HEK293T (cell line): ENCODE measurements around the gene TNFRSF25.

Experiments used
- CTCF ChIA-PET: fragments of 350-600 bp; formaldehyde crosslinking; extraction: SDS; loops from one replicate; lab custom pipeline; 2021; ENCODE audit warnings: antibody characterized with exemption, inconsistent platforms; lab: Yijun Ruan, JAX
- POLR2A ChIA-PET: fragments of 350-600 bp; formaldehyde crosslinking; extraction: SDS; loops from one replicate; lab custom pipeline; 2020; ENCODE audit warnings: antibody characterized with exemption, inconsistent platforms; lab: Yijun Ruan, JAX
- DNase-seq: peaks from one replicate; pipeline ENCODE4 v3.0.0; 2012; ENCODE audit warnings: mixed read lengths; ENCODE audit errors: extremely low spot score
- ARNT ChIP-seq: fragments of 450-650 bp; IDR thresholded peaks from 2 replicates; pipeline ENCODE4 v1.6.1; 2017; ENCODE audit warnings: mild to moderate bottlenecking
- BHLHE40 ChIP-seq: fragments of 450-650 bp; IDR thresholded peaks from 2 replicates; pipeline ENCODE4 v1.6.1; 2016; ENCODE audit warnings: mild to moderate bottlenecking, moderate library complexity, borderline replicate concordance
- CTBP1 ChIP-seq: fragments of 450-650 bp; IDR thresholded peaks from 2 replicates; pipeline ENCODE4 v1.6.1; 2016; ENCODE audit warnings: borderline replicate concordance
- ELF4 ChIP-seq: fragments of 450-650 bp; IDR thresholded peaks from 2 replicates; pipeline ENCODE4 v1.6.1; 2017; ENCODE audit warnings: antibody characterized with exemption
- FOXA1 ChIP-seq: fragments of 450-650 bp; IDR thresholded peaks from 2 replicates; pipeline ENCODE4 v1.6.1; 2016; ENCODE audit warnings: mild to moderate bottlenecking
- FOXK2 ChIP-seq: fragments of 450-650 bp; IDR thresholded peaks from 2 replicates; pipeline ENCODE4 v1.6.1; 2016; ENCODE audit warnings: mild to moderate bottlenecking
- FOXM1 ChIP-seq: fragments of 450-650 bp; IDR thresholded peaks from 2 replicates; pipeline ENCODE4 v1.6.1; 2017; ENCODE audit warnings: mild to moderate bottlenecking, borderline replicate concordance
- HDGF ChIP-seq: fragments of 450-650 bp; IDR thresholded peaks from 2 replicates; pipeline ENCODE4 v1.6.1; 2017; ENCODE audit warnings: antibody characterized with exemption, borderline replicate concordance
- L3MBTL2 ChIP-seq: fragments of 450-650 bp; conservative IDR thresholded peaks from 2 replicates; pipeline ENCODE4 v1.6.1; 2016; ENCODE audit warnings: mild to moderate bottlenecking
- LEF1 ChIP-seq: fragments of 450-650 bp; IDR thresholded peaks from 2 replicates; pipeline ENCODE4 v1.6.1; 2017; ENCODE audit warnings: mild to moderate bottlenecking, borderline replicate concordance
- NFRKB ChIP-seq: fragments of 450-650 bp; IDR thresholded peaks from 2 replicates; pipeline ENCODE4 v1.6.1; 2016; ENCODE audit warnings: mild to moderate bottlenecking, moderate library complexity
- PKNOX1 ChIP-seq: fragments of 450-650 bp; IDR thresholded peaks from 2 replicates; pipeline ENCODE4 v1.6.1; 2016
- SP1 ChIP-seq: fragments of 450-650 bp; IDR thresholded peaks from 2 replicates; pipeline ENCODE4 v1.6.1; 2017
- SUZ12 ChIP-seq: fragments of 450-650 bp; IDR thresholded peaks from 2 replicates; pipeline ENCODE4 v1.6.1; 2016; ENCODE audit warnings: mild to moderate bottlenecking
- TARDBP ChIP-seq: fragments of 450-650 bp; IDR thresholded peaks from 2 replicates; pipeline ENCODE4 v1.6.1; 2016
- ZNF384 ChIP-seq: fragments of 450-650 bp; IDR thresholded peaks from 2 replicates; pipeline ENCODE4 v1.6.1; 2016

TNFRSF25 gene

GRCh38 chr1:6488602-6489382 is 22.8 kb upstream of the TNFRSF25 start:
- no peak for DNase-seq
- POLR2A ChIA-PET: interaction anchor here (1.0 to 1.2 kb wide), 2 partner anchors 15 to 32 kb away, joined by 3 to 4 read pairs; no protein-coding TSS in a partner anchor
- CTCF ChIA-PET: interaction anchor here (0.6 to 2.2 kb wide), 5 partner anchors 11 to 84 kb away, joined by 3 to 9 read pairs (median 3); no protein-coding TSS in a partner anchor
- TF ChIP-seq ARNT: no peak
- TF ChIP-seq SP1: no peak
- no peak for TF ChIP-seq LEF1

- CTCF ChIA-PET: interaction anchor here (1.1 kb wide), 1 partner anchor 31 kb away, joined by 3 read pairs; no protein-coding TSS in a partner anchor
- no peak for DNase-seq
- POLR2A ChIA-PET: interaction anchor here (1.2 kb wide), 1 partner anchor 33 kb away, joined by 3 read pairs; no protein-coding TSS in a partner anchor
- TF ChIP-seq LEF1: no peak
- no peak for TF ChIP-seq SP1
These were observed 22.0 kb upstream of the TNFRSF25 start for GRCh38 chr1:6487804-6488484.

- DNase-seq: peak; percentile 86
- ChIA-PET POLR2A (no interaction called here), CTCF (interaction anchor here (0.6 to 1.4 kb wide), 5 partner anchors 10 to 126 kb away, joined by 3 to 5 read pairs (median 4); no protein-coding TSS in a partner anchor)
- TF ChIP-seq PKNOX1 (0 out of 2 replicates have a peak, but pooled peaks have one; percentile 4), FOXA1 (no peak)
These were observed 20.5 kb upstream of the TNFRSF25 start for GRCh38 chr1:6486433-6487011.

- TF ChIP-seq FOXM1 (no peak), SUZ12 (no peak), ZNF384 (no peak), CTBP1 (no peak), ELF4 (no peak), NFRKB (no peak), LEF1 (no peak), FOXA1 (no peak), BHLHE40 (no peak), SP1 (no peak), HDGF (no peak), ARNT (no peak), FOXK2 (no peak), L3MBTL2 (no peak), TARDBP (no peak), PKNOX1 (no peak)
- POLR2A ChIA-PET: no interaction called here
- DNase-seq: no peak
- CTCF ChIA-PET: interaction anchor here (0.6 to 1.4 kb wide), 4 partner anchors 8 to 449 kb away, joined by 3 to 5 read pairs (median 4); no protein-coding TSS in a partner anchor
These were observed 19.5 kb upstream of the TNFRSF25 start for GRCh38 chr1:6485168-6486101.

- no peak for TF ChIP-seq ELF4
- TF ChIP-seq SUZ12: no peak
- no peak for TF ChIP-seq ARNT
- no peak for TF ChIP-seq HDGF
- TF ChIP-seq BHLHE40: no peak
- TF ChIP-seq FOXM1: no peak
- no peak for TF ChIP-seq FOXK2
- no peak for TF ChIP-seq FOXA1
- no peak for TF ChIP-seq SP1
- no peak for TF ChIP-seq L3MBTL2
- no peak for TF ChIP-seq TARDBP
- TF ChIP-seq PKNOX1: no peak
- no peak for TF ChIP-seq NFRKB
- TF ChIP-seq LEF1: no peak
- TF ChIP-seq CTBP1: no peak
- no peak for TF ChIP-seq ZNF384
- POLR2A ChIA-PET: no interaction called here
- CTCF ChIA-PET: no interaction called here
- no peak for DNase-seq
These were observed 18.8 kb upstream of the TNFRSF25 start for GRCh38 chr1:6484826-6485167.

- no peak for TF ChIP-seq FOXK2
- TF ChIP-seq FOXM1: no peak
- no peak for TF ChIP-seq SUZ12
- no peak for TF ChIP-seq NFRKB
- TF ChIP-seq L3MBTL2: no peak
- no peak for TF ChIP-seq FOXA1
- TF ChIP-seq TARDBP: no peak
- TF ChIP-seq ARNT: no peak
- no peak for TF ChIP-seq HDGF
- no peak for TF ChIP-seq LEF1
- TF ChIP-seq BHLHE40: no peak
- TF ChIP-seq CTBP1: no peak
- no peak for TF ChIP-seq ZNF384
- TF ChIP-seq SP1: no peak
- TF ChIP-seq PKNOX1: no peak
- TF ChIP-seq ELF4: no peak
- no peak for DNase-seq
- ChIA-PET CTCF (no interaction called here), POLR2A (no interaction called here)
These were observed 17.8 kb upstream of the TNFRSF25 start for GRCh38 chr1:6483761-6484117.
